ENCODE measurements around the gene CPAMD8.
A peak's percentile ranks its signal among the peaks of the same experiment; 100 is the strongest.

CPAMD8 gene

DNA sequence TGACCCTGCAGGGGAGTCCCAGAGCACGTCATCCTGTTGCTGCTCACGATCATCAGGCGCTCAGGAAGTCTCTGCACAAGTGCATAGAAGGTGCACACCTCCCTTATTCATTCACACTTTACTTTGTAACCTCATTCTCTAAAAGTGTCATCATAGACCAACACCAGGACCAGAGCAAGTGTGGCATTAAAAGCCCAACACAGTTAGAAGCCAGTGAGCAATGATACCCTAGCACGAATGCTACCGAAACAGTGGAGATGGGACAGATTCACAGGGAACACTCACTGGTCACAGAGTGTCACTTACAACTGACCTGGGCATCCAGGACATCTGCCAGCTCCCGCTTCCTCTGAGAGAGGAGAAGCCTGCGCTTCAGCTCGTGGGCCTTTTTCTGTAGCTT lies 31.6 kb upstream of the CPAMD8 start:
- no peak overlapping the region for H3K4me3 ChIP-seq (ENCODE audit: low read depth, low read length)
- TF ChIP-seq, protein P1, sequence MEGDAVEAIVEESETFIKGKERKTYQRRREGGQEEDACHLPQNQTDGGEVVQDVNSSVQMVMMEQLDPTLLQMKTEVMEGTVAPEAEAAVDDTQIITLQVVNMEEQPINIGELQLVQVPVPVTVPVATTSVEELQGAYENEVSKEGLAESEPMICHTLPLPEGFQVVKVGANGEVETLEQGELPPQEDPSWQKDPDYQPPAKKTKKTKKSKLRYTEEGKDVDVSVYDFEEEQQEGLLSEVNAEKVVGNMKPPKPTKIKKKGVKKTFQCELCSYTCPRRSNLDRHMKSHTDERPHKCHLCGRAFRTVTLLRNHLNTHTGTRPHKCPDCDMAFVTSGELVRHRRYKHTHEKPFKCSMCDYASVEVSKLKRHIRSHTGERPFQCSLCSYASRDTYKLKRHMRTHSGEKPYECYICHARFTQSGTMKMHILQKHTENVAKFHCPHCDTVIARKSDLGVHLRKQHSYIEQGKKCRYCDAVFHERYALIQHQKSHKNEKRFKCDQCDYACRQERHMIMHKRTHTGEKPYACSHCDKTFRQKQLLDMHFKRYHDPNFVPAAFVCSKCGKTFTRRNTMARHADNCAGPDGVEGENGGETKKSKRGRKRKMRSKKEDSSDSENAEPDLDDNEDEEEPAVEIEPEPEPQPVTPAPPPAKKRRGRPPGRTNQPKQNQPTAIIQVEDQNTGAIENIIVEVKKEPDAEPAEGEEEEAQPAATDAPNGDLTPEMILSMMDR (IDR thresholded peaks at IDR 0.05; ENCODE audit: low read depth, low read length), result no peak
- in situ Hi-C loops (cut with HindIII; ENCODE audit: low sequenced_read_pairs), result no loop called here
- DNase-seq (ENCODE audit: low read depth, low spot score), result peak; percentile 38

DNA sequence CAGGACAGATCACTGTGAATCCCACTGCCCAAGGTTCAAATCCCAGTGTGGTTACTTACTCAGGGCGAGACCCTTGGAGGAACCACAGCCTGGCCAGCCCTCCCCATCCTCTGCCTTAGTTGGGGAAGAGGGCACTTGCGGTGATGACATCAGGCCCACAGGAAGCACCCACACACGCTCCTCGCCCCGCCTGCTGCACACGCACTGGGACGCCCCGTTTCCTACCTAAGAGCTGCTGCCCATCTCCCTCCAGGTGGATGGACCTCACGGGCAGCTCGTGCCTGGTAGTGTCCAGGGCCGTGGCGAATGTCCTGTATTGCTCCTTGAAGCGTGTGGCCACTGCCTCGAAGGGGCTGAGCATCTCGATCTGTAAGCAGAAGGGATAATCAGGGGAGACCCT lies 29.0 kb upstream of the CPAMD8 start:
- TF ChIP-seq, protein P1 (IDR thresholded peaks at IDR 0.05; ENCODE audit: low read depth, low read length), result no peak
- DNase-seq (ENCODE audit: low read depth, low spot score), result no peak
- in situ Hi-C loops (cut with HindIII; ENCODE audit: low sequenced_read_pairs), result no loop called here

DNA sequence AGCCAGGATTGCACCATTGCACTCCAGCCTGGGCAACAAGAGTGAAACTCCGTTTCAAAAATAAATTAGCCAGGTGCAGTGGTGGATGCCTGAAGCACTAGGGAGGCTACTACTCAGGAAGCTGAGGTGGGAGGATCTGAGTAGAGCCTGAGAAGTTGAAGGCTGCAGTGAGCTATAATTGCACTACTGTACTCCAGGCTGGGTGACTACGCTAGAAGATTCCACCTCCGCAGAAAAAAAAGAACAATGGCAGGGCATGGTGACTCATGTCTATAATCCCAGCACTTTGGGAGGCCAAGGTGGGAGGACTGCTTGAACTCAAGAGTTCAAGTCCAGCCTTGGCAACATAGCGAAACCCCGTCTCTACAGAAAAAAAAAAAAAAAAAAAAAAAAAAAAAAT lies 28.1 kb upstream of the CPAMD8 start:
- DNase-seq (ENCODE audit: low read depth, low spot score), result no peak
- TF ChIP-seq, protein P1 (IDR thresholded peaks at IDR 0.05; ENCODE audit: low read depth, low read length), result no peak
- in situ Hi-C loops (cut with HindIII; ENCODE audit: low sequenced_read_pairs), result no loop called here
- no peak overlapping the region for H3K4me3 ChIP-seq (ENCODE audit: low read depth, low read length)

More for the DNA sequence above, 29.0 kb upstream of the CPAMD8 start:
- no peak overlapping the region for H3K4me3 ChIP-seq (ENCODE audit: low read depth, low read length)

DNA sequence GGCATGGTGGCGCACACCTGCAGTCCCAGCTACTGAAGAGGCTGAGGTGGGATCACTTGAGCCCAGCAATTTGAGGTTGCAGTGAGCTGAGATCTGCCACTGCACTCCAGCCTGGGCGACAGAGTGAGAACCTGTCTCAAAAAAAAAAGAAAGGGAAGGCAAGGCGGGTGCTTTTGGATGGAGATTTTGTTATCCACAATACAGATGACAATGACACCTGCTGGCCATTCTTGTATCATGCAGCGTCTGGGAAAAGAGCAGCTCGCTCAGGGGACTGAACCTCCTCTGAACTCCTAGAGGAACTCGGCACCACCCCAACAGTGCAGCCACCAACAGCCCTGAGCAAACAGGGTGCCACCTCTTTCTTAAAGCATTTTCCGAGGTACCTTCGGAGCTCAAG lies 25.8 kb upstream of the CPAMD8 start:
- in situ Hi-C loops (cut with HindIII; ENCODE audit: low sequenced_read_pairs), result no loop called here

DNA sequence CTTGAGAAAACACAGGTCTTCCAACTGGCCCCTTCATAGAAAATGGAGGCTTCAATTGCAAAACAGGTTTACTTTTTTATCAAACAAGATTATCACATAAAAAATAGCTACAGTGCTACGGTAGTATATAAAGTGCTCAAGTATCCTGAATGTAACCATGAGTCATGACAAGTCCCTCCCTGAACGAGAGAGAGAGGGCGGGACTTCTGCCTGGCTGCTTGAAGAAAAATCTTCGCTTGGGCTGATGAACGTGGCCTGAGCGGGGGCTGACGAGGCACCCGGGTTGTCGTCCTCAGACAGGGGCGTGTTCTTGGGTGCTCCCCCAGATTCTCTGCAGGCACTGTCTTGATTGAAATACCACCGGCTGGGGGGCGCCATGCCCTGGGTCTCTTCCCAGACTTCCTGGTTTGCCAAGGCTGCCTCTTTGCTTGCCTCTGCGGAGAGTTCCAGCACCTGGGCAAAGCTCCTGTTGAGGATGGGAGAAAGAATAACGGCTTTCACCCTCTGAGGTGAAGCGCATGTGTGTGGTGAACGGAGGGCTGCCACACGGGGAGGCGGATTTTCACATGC lies 23.2 kb upstream of the CPAMD8 start:
- no peak overlapping the region for H3K4me3 ChIP-seq (ENCODE audit: low read depth, low read length)
- TF ChIP-seq, protein P1 (IDR thresholded peaks at IDR 0.05; ENCODE audit: low read depth, low read length), result no peak
- DNase-seq (ENCODE audit: low read depth, low spot score), result peak; percentile 59
- in situ Hi-C loops (cut with HindIII; ENCODE audit: low sequenced_read_pairs), result no loop called here

More for the DNA sequence above, 25.8 kb upstream of the CPAMD8 start:
- H3K4me3 ChIP-seq (ENCODE audit: low read depth, low read length), result no peak overlapping the region
- TF ChIP-seq, protein P1 (IDR thresholded peaks at IDR 0.05; ENCODE audit: low read depth, low read length), result peak; percentile 66
- DNase-seq (ENCODE audit: low read depth, low spot score), result peak; percentile 42

DNA sequence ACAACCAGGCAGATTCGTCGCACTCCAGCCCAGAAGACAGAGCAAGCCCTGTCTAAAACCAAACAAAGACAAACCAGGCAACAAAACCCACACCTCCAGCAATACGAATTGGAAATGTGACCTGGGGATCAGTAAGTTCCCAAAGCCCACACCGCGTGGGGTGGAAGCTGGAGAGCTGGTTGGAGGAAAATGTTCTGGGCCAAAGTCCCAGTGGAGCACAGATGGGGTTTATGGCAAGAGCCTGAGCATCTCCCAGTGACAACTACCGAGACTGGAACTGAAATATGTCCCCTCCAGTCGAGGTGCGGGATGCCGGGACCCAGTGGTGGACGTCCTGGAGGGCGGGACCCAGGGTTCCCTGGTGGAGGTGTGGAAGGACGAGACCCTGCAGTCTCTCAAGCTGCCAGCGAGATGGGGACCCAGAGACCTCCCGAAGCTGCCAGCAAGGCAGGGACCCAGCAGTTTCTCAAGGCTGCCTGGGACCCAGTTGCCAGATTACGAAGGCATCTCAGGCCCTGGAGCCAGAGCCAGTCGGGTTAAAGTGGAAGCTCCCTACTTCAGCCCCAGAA lies 22.4 kb upstream of the CPAMD8 start:
- in situ Hi-C loops (cut with HindIII; ENCODE audit: low sequenced_read_pairs), result no loop called here
- TF ChIP-seq, protein P1 (IDR thresholded peaks at IDR 0.05; ENCODE audit: low read depth, low read length), result no peak
- DNase-seq (ENCODE audit: low read depth, low spot score), result no peak
- H3K4me3 ChIP-seq (ENCODE audit: low read depth, low read length), result no peak overlapping the region

Measured in astrocyte of the spinal cord (primary cell).